ENCODE data around the gene SCAF11.

The SCAF11 gene

GRCh38 chr12:45986641-45987339 is 3.6 kb downstream of the SCAF11 start:
- DNase-seq (ENCODE audit: extremely low read depth in 1 of 2, low read depth in 1 of 2): no peak

- DNase-seq (ENCODE audit: extremely low read depth in 1 of 2, low read depth in 1 of 2): no peak
These were observed 9.1 kb downstream of the SCAF11 start for GRCh38 chr12:45981075-45981837.

- no peak for DNase-seq (ENCODE audit: extremely low read depth in 1 of 2, low read depth in 1 of 2)
These were observed 9.8 kb downstream of the SCAF11 start for GRCh38 chr12:45980540-45980939.

- no peak for DNase-seq (ENCODE audit: extremely low read depth in 1 of 2, low read depth in 1 of 2)
These were observed 12.3 kb downstream of the SCAF11 start for GRCh38 chr12:45978108-45978507.

GRCh38 chr12:45977620-45978019 is 12.8 kb downstream of the SCAF11 start:
- DNase-seq (ENCODE audit: extremely low read depth in 1 of 2, low read depth in 1 of 2): no peak

GRCh38 chr12:45975506-45975905 is 14.9 kb downstream of the SCAF11 start:
- no peak for DNase-seq (ENCODE audit: extremely low read depth in 1 of 2, low read depth in 1 of 2)

- no peak for DNase-seq (ENCODE audit: extremely low read depth in 1 of 2, low read depth in 1 of 2)
These were observed 15.5 kb downstream of the SCAF11 start for GRCh38 chr12:45974883-45975282.

GRCh38 chr12:45974171-45974719 is 16.1 kb downstream of the SCAF11 start:
- no peak for DNase-seq (ENCODE audit: extremely low read depth in 1 of 2, low read depth in 1 of 2)

- no peak for DNase-seq (ENCODE audit: extremely low read depth in 1 of 2, low read depth in 1 of 2)
These were observed 16.8 kb downstream of the SCAF11 start for GRCh38 chr12:45973526-45973925.

- no peak for DNase-seq (ENCODE audit: extremely low read depth in 1 of 2, low read depth in 1 of 2)
These were observed 20.0 kb downstream of the SCAF11 start for GRCh38 chr12:45970391-45970790.

GRCh38 chr12:45969084-45969483 is 21.3 kb downstream of the SCAF11 start:
- no peak for DNase-seq (ENCODE audit: extremely low read depth in 1 of 2, low read depth in 1 of 2)

- no peak for DNase-seq (ENCODE audit: extremely low read depth in 1 of 2, low read depth in 1 of 2)
These were observed 23.9 kb downstream of the SCAF11 start for GRCh38 chr12:45966486-45966885.

GRCh38 chr12:45962553-45963325 is 27.6 kb downstream of the SCAF11 start:
- DNase-seq (ENCODE audit: extremely low read depth in 1 of 2, low read depth in 1 of 2): no peak

- no peak for DNase-seq (ENCODE audit: extremely low read depth in 1 of 2, low read depth in 1 of 2)
These were observed 30.6 kb downstream of the SCAF11 start for GRCh38 chr12:45959728-45960127.

GRCh38 chr12:45959025-45959424 is 31.3 kb downstream of the SCAF11 start:
- DNase-seq (ENCODE audit: extremely low read depth in 1 of 2, low read depth in 1 of 2): no peak

- DNase-seq (ENCODE audit: extremely low read depth in 1 of 2, low read depth in 1 of 2): no peak
These were observed 41.8 kb downstream of the SCAF11 start for GRCh38 chr12:45948546-45948945.

GRCh38 chr12:45946435-45946834 is 43.9 kb downstream of the SCAF11 start:
- no peak for DNase-seq (ENCODE audit: extremely low read depth in 1 of 2, low read depth in 1 of 2)

GRCh38 chr12:45944771-45945170 is 45.6 kb downstream of the SCAF11 start:
- DNase-seq (ENCODE audit: extremely low read depth in 1 of 2, low read depth in 1 of 2): no peak

- no peak for DNase-seq (ENCODE audit: extremely low read depth in 1 of 2, low read depth in 1 of 2)
These were observed 50.6 kb downstream of the SCAF11 start for GRCh38 chr12:45939759-45940158.

GRCh38 chr12:45938566-45938965 is 51.8 kb downstream of the SCAF11 start:
- no peak for DNase-seq (ENCODE audit: extremely low read depth in 1 of 2, low read depth in 1 of 2)

- no peak for DNase-seq (ENCODE audit: extremely low read depth in 1 of 2, low read depth in 1 of 2)
These were observed 55.4 kb downstream of the SCAF11 start for GRCh38 chr12:45934956-45935355.

All from activated CD8-positive, alpha-beta memory T cell treated with anti-CD3 and anti-CD28 coated beads for 1 hour (primary cell).